Measurements from ENCODE around the gene CPE. TPM values are rescaled to one million over a fixed set of nuclear protein-coding genes. Genes with fewer than 3 reads are reported as not detected.

The CPE gene
- total RNA-seq, result 204 and 238 TPM in 2 replicates
- 238 and 323 TPM in 2 replicates for polyA plus RNA-seq

DNA sequence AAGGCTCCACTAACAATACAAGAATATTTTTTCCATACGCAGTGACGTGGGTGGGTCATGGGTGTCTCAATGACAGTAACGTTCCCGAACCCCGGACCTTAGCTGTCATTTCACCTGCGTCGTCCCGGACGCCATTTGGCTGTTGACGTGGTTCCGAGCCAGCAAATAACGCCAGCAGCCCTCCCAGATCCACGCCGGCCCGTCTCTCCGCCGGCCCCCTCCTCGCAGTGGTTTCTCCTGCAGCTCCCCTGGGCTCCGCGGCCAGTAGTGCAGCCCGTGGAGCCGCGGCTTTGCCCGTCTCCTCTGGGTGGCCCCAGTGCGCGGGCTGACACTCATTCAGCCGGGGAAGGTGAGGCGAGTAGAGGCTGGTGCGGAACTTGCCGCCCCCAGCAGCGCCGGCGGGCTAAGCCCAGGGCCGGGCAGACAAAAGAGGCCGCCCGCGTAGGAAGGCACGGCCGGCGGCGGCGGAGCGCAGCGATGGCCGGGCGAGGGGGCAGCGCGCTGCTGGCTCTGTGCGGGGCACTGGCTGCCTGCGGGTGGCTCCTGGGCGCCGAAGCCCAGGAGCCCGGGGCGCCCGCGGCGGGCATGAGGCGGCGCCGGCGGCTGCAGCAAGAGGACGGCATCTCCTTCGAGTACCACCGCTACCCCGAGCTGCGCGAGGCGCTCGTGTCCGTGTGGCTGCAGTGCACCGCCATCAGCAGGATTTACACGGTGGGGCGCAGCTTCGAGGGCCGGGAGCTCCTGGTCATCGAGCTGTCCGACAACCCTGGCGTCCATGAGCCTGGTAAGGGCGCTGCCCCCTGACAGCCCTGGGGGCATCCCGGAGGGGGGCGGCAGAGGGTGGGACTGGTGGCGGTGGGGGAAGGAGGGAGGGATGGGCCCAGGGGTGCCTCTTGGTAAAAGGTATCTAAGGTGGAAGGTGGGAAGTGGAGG, at the start of gene CPE:
Gene CPE, plus strand, starts transcription at position 264 of the 933 bp plus-strand sequence. Its CDS starts 214 bp downstream, at position 478.
- Histone ChIP-seq H3K4me1 (ENCODE audit: low read depth) (peaks cover 16% of the 10 kb centered on the region), H3K36me3 (no peaks in the 10 kb centered on the region), H3K27me3 (no peaks in the 10 kb centered on the region), H3K27ac (peak within 1 kb of the TSS; percentile 82), H3K9me3 (ENCODE audit: low read depth) (no peaks in the 10 kb centered on the region), H3K4me3 (peak within 1 kb of the TSS; percentile 88)
- TF ChIP-seq, protein P1, sequence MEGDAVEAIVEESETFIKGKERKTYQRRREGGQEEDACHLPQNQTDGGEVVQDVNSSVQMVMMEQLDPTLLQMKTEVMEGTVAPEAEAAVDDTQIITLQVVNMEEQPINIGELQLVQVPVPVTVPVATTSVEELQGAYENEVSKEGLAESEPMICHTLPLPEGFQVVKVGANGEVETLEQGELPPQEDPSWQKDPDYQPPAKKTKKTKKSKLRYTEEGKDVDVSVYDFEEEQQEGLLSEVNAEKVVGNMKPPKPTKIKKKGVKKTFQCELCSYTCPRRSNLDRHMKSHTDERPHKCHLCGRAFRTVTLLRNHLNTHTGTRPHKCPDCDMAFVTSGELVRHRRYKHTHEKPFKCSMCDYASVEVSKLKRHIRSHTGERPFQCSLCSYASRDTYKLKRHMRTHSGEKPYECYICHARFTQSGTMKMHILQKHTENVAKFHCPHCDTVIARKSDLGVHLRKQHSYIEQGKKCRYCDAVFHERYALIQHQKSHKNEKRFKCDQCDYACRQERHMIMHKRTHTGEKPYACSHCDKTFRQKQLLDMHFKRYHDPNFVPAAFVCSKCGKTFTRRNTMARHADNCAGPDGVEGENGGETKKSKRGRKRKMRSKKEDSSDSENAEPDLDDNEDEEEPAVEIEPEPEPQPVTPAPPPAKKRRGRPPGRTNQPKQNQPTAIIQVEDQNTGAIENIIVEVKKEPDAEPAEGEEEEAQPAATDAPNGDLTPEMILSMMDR (IDR thresholded peaks at IDR 0.05; ENCODE audit: low read depth, low read length), result peak; percentile 57
- DNase-seq (ENCODE audit: low read depth in 1 of 2, low spot score in 1 of 2), result peak; percentile 83 to 92

DNA sequence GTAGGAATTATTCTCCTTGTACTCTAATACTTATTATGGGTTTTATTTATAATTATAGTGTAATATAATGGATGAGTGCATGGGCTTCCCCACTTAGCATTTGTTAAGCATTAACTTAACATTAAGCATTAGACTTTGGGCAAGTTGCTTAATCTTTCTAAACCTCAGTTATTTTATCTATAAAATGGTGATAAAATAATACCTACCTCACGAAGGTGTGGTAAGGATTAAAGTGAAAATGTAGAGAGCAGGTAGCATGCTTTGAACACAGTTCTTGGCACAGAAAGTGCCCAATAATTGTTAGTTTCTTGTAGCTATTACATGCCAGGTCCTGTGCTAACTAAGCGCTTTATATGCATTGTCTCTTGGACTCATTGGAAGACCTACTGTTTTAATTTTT, 48.7 kb upstream of the CPE start:
- DNase-seq (ENCODE audit: low read depth in 1 of 2, low spot score in 1 of 2), result no peak
- Histone ChIP-seq H3K36me3 (peaks cover 19% of the 10 kb centered on the region), H3K9me3 (ENCODE audit: low read depth) (no peaks in the 10 kb centered on the region), H3K27ac (no peak overlapping the region), H3K4me1 (ENCODE audit: low read depth) (peaks cover 39% of the 10 kb centered on the region), H3K4me3 (peak overlapping the region; percentile 62), H3K27me3 (no peaks in the 10 kb centered on the region)
- TF ChIP-seq, protein P1 (IDR thresholded peaks at IDR 0.05; ENCODE audit: low read depth, low read length), result no peak

DNA sequence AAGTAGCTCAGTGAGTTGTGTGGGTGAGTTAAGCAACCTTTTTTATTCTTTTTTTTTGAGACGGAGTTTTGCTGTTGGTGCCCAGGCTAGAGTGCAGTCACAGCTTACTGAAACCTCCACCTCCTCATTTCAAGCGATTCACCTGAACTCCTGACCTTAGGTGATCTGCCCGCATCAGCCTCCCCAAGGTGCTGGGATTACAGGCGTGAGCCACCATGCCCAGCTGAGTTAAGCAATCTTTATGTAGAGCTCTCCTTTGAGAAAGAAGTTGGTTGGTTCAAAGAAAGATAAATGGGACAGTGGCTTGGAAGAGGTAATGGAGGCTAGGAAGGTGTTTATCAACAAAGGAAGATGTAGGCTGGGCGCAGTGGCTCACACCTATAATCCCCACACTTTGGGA, 48.1 kb upstream of the CPE start:
- peaks cover 43% of the 10 kb centered on the region for H3K4me1 ChIP-seq (ENCODE audit: low read depth)
- no peaks in the 10 kb centered on the region for H3K27me3 ChIP-seq
- no peak for DNase-seq (ENCODE audit: low read depth in 1 of 2, low spot score in 1 of 2)
- no peak overlapping the region for H3K27ac ChIP-seq
- H3K36me3 ChIP-seq, result peaks cover 19% of the 10 kb centered on the region
- peak overlapping the region; percentile 62 for H3K4me3 ChIP-seq
- TF ChIP-seq, protein P1 (IDR thresholded peaks at IDR 0.05; ENCODE audit: low read depth, low read length), result no peak
- no peaks in the 10 kb centered on the region for H3K9me3 ChIP-seq (ENCODE audit: low read depth)

DNA sequence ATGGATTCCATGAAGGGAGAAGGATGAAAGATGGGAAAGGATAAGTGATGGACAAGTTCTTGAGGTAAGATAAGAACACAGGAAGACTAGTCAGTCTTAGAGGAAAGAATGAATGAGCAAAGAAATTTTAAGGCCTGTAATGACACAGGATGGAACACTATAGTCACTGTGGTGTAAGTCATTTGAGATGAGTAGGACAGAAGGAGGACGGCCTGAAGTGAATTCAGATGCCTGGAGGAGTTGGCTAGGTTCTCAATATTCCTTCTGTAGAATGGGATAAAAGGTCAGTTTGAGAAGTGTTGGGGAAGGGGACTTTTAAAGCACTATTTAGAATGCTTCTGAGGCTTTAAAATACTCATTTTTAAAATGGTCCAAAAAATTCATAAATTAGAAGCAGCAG, 47.4 kb upstream of the CPE start:
- TF ChIP-seq, protein P1 (IDR thresholded peaks at IDR 0.05; ENCODE audit: low read depth, low read length), result no peak
- H3K27me3 ChIP-seq, result no peaks in the 10 kb centered on the region
- peak overlapping the region; percentile 62 for H3K4me3 ChIP-seq
- DNase-seq (ENCODE audit: low read depth in 1 of 2, low spot score in 1 of 2), result no peak
- no peak overlapping the region for H3K27ac ChIP-seq
- no peaks in the 10 kb centered on the region for H3K9me3 ChIP-seq (ENCODE audit: low read depth)
- H3K4me1 ChIP-seq (ENCODE audit: low read depth), result peaks cover 48% of the 10 kb centered on the region
- peaks cover 19% of the 10 kb centered on the region for H3K36me3 ChIP-seq

DNA sequence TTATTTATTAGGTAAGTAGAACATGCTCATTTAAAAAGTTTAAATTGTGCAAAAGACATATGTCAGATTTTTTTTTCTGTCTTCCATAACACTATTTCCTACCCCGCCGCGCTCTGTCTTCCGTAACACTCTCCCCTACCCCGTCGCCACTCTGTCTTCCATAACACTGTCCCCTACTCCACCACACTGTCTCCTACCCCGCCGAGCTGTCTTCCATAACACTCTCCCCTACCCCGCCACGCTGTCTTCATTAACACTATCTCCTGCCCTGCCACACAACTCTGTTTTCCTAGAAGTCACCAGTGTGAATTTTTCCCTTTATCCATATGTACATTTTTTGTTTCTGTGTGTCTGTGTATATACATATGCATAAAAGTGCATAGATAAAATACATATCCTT, 47.0 kb upstream of the CPE start:
- peaks cover 19% of the 10 kb centered on the region for H3K36me3 ChIP-seq
- TF ChIP-seq, protein P1 (IDR thresholded peaks at IDR 0.05; ENCODE audit: low read depth, low read length), result no peak
- H3K4me1 ChIP-seq (ENCODE audit: low read depth), result peaks cover 48% of the 10 kb centered on the region
- no peaks in the 10 kb centered on the region for H3K27me3 ChIP-seq
- no peak for DNase-seq (ENCODE audit: low read depth in 1 of 2, low spot score in 1 of 2)
- no peaks in the 10 kb centered on the region for H3K9me3 ChIP-seq (ENCODE audit: low read depth)
- peak overlapping the region; percentile 49 for H3K27ac ChIP-seq
- H3K4me3 ChIP-seq, result peak overlapping the region; percentile 62
